Measurements from ENCODE around the gene PHLDA3.
A peak's percentile ranks its signal among the peaks of the same experiment; 100 is the strongest.

The PHLDA3 gene

DNA sequence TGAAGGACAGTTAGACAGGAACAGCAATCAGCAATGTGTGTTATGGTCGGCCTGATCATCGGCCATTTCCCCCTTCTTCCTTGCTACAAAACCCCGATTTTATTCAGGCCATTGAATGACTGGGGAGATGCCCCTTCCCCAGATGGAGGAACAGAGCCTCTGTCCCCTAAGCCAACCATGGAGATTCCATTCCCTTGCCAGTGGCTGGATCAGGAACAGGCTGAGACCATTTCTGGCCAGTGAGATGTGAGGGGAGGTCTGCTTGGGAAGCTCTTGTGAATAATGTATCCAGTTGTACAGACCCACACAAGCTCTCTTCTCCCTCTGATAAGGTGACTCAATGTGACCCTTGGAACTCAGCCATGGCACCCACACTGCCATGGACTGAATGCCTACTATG is 30.2 kb upstream of the PHLDA3 start:
- no peaks in the 10 kb centered on the region for H3K9me3 ChIP-seq (ENCODE audit: control insufficient read depth, low read length)
- TF ChIP-seq, protein P1, sequence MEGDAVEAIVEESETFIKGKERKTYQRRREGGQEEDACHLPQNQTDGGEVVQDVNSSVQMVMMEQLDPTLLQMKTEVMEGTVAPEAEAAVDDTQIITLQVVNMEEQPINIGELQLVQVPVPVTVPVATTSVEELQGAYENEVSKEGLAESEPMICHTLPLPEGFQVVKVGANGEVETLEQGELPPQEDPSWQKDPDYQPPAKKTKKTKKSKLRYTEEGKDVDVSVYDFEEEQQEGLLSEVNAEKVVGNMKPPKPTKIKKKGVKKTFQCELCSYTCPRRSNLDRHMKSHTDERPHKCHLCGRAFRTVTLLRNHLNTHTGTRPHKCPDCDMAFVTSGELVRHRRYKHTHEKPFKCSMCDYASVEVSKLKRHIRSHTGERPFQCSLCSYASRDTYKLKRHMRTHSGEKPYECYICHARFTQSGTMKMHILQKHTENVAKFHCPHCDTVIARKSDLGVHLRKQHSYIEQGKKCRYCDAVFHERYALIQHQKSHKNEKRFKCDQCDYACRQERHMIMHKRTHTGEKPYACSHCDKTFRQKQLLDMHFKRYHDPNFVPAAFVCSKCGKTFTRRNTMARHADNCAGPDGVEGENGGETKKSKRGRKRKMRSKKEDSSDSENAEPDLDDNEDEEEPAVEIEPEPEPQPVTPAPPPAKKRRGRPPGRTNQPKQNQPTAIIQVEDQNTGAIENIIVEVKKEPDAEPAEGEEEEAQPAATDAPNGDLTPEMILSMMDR (IDR thresholded peaks at IDR 0.05): no peak
- no peak overlapping the region for H2AFZ ChIP-seq
- H3K9ac ChIP-seq: no peak overlapping the region
- H3K4me3 ChIP-seq (ENCODE audit: low read depth, low read length): no peak overlapping the region
- peak overlapping the region; percentile 99 for H3K27ac ChIP-seq
- no peaks in the 10 kb centered on the region for H3K27me3 ChIP-seq (ENCODE audit: control insufficient read depth, insufficient read depth, low read length)
- H3K4me2 ChIP-seq (ENCODE audit: low read length): no peak overlapping the region
- peaks cover 61% of the 10 kb centered on the region for H3K4me1 ChIP-seq
- H3K79me2 ChIP-seq: peaks cover 31% of the 10 kb centered on the region
- no peaks in the 10 kb centered on the region for H3K36me3 ChIP-seq (ENCODE audit: control insufficient read depth, insufficient read depth, low read length)

DNA sequence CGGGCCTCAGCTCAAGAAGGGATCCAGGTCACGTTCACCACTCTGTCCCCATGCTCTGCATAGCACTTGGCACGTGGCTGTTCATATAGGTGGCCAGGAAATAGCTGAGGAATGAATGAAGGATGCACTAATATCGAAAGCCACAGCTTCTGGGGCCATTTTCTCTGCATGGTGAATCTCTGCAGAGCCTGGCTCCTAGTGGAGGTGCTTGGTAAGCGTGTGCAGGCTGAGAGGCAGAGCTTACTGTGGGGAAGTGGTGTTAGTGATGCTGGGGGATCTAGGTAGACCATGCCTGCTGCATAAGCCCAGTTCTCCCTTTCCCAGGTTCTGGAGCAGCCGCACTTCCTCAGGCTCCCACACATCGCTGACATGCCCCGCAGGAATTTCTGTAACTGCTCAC is 29.6 kb upstream of the PHLDA3 start:
- Histone ChIP-seq H3K4me1 (peaks cover 61% of the 10 kb centered on the region), H3K27ac (peak overlapping the region; percentile 99), H2AFZ (no peak overlapping the region), H3K27me3 (ENCODE audit: control insufficient read depth, insufficient read depth, low read length) (no peaks in the 10 kb centered on the region), H3K79me2 (peaks cover 34% of the 10 kb centered on the region), H3K4me3 (ENCODE audit: low read depth, low read length) (no peak overlapping the region), H3K36me3 (ENCODE audit: control insufficient read depth, insufficient read depth, low read length) (no peaks in the 10 kb centered on the region), H3K9ac (no peak overlapping the region), H3K4me2 (ENCODE audit: low read length) (no peak overlapping the region), H3K9me3 (ENCODE audit: control insufficient read depth, low read length) (no peaks in the 10 kb centered on the region)
- TF ChIP-seq, protein P1 (IDR thresholded peaks at IDR 0.05): no peak

DNA sequence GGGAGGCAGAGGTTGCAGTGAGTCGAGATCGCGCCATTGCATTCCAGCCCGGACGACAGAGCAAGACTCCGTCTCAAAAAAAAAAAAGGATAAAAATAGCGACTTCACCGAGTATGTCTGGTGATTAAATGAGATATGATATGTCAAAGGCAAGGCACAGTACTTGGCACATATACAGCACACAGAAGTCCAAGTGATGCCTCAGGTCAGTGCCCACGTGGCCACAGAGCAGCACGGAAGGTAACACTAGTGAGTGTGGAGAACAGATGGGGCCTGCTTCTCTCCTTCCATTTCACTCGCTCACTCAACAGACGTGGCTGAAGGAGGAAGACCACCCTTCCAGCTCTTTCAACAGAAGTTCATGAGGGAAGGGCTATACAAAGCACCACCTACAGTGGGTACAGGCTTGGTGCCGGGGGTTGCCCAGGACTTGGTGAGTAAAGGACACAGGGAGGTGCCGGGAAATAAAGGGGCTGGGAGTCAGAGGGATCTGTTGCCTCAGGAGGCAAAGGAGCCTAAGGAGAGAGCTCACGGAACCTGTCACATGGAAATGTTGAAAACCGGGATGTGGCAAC is 29.0 kb upstream of the PHLDA3 start:
- peaks cover 56% of the 10 kb centered on the region for H3K4me1 ChIP-seq
- H3K4me3 ChIP-seq (ENCODE audit: low read depth, low read length): no peak overlapping the region
- no peak overlapping the region for H3K9ac ChIP-seq
- H3K27me3 ChIP-seq (ENCODE audit: control insufficient read depth, insufficient read depth, low read length): no peaks in the 10 kb centered on the region
- H2AFZ ChIP-seq: no peak overlapping the region
- no peak overlapping the region for H3K27ac ChIP-seq
- H3K36me3 ChIP-seq (ENCODE audit: control insufficient read depth, insufficient read depth, low read length): no peaks in the 10 kb centered on the region
- H3K4me2 ChIP-seq (ENCODE audit: low read length): no peak overlapping the region
- H3K9me3 ChIP-seq (ENCODE audit: control insufficient read depth, low read length): no peaks in the 10 kb centered on the region
- H3K79me2 ChIP-seq: peaks cover 37% of the 10 kb centered on the region
- TF ChIP-seq, protein P1 (IDR thresholded peaks at IDR 0.05): no peak

DNA sequence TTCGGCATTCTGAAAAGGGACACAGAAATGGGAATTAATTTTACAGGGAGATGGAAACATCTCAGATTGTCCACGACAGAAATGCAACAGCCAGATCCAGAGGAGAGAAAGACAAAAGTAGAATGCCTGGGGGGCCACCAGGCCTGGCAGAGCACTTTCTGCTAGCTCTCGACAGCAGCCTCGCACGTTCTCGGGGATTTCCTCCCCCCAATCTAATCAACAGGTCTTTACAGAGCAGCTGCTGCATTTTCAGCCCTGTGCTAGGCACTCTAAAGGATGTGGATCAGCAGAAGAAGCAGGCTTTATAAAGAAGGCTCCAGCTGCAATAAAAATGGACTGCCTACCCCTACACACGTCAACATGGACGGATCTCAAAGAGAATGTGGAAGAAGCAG is 27.3 kb upstream of the PHLDA3 start:
- H3K36me3 ChIP-seq (ENCODE audit: control insufficient read depth, insufficient read depth, low read length): no peaks in the 10 kb centered on the region

More for the DNA sequence above, 27.3 kb upstream of the PHLDA3 start:
- Histone ChIP-seq H3K27me3 (ENCODE audit: control insufficient read depth, insufficient read depth, low read length) (no peaks in the 10 kb centered on the region), H3K9me3 (ENCODE audit: control insufficient read depth, low read length) (no peaks in the 10 kb centered on the region), H2AFZ (no peak overlapping the region), H3K4me2 (ENCODE audit: low read length) (no peak overlapping the region), H3K27ac (peak overlapping the region; percentile 56), H3K4me3 (ENCODE audit: low read depth, low read length) (no peak overlapping the region), H3K9ac (no peak overlapping the region), H3K79me2 (peaks cover 43% of the 10 kb centered on the region), H3K4me1 (peaks cover 45% of the 10 kb centered on the region)
- TF ChIP-seq, protein P1 (IDR thresholded peaks at IDR 0.05): no peak
